HG03457 (cell line): ENCODE data around the gene TUFT1.
"Not testable (repeated sequence)": the region's sequence is repeated elsewhere in the genome, so short reads cannot be mapped to it uniquely, and the experiment has no call there.

Source experiments
- ATAC-seq: cut with Tn5 transposase; IDR thresholded peaks from one replicate; pipeline ENCODE4 v1.9.1; 2021; ENCODE audit warnings: moderate number of reproducible peaks; ENCODE audit not compliant: unreplicated experiment

The TUFT1 gene

GRCh38 chr1:151613282-151613780, 73.2 kb downstream of the TUFT1 start:
- ATAC-seq, result no peak

DNA sequence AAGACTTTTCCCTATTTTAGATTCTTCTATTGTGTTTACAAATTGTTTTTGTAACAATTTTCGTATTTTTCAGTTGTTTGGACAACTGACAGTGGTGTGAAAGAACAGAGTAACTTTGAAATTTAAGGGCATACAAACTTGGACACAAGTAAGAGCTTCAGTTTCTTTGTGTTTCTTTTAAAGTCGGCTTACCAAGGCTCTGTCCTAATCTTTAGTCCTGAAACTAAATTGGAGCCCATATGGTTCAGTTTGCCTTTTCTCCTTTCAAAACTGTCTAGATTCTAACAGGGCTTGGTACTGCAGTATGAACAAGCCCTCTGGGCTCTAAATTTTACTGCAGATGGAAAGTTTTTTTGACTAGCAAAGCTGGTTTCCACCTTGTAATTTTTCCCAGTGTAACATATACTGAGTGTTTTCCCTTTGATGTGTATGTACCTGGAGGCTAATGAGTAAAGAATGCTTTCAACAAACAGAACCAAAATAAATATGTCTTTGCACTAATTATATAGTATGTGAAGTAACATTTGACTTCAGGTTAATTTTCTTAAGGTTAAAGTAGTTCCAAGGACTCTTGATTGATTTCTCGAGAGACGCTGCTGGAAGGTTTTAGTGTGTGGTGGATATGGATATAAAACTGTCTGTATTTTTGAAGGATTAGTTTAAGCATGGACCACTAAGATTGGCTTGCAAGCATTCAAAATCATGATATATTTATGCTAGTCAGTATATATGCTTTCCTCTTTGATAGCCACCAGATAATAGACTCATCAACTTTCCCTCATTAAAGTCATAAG, 75.8 kb downstream of the TUFT1 start:
- no peak for ATAC-seq

DNA sequence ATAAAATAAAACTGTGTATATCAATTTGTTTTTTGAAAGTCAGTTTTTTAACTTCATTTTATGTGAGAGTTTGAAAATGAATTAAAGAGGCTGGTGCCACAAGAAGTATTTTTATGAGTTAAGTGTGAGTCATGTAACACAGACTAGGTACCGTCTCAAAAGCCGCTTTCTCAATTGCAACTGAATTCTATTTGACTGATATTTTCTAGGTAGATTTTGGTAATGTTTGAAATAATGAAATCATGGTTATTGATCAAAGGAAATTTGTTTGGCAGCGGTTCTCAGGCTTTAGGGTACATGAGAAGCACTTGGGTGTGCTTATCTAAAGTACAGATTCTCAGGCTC, 76.4 kb downstream of the TUFT1 start:
- no peak for ATAC-seq

GRCh38 chr1:151618003-151618402, 77.9 kb downstream of the TUFT1 start:
- no peak for ATAC-seq

DNA sequence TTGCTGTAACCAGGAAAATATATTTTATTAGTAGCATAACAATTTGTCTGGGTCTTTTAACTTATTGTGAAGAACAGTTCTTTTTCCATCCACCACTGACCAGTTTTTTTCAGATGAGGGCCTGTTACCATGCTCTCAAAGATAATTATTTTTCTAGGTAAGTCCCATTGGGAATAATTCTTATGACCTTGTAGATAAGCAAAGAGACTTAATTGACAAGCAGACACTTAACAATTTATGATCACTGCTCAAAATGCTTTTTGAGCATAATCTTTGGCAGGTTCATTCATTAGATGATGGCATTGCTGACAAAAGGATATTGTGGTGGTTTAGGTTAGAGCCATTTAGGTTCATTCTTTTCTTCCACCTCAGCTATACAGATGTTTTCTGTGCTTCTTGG, 78.4 kb downstream of the TUFT1 start:
- ATAC-seq, result no peak

GRCh38 chr1:151618996-151619395, 78.9 kb downstream of the TUFT1 start:
- not testable (repeated sequence) for ATAC-seq

DNA sequence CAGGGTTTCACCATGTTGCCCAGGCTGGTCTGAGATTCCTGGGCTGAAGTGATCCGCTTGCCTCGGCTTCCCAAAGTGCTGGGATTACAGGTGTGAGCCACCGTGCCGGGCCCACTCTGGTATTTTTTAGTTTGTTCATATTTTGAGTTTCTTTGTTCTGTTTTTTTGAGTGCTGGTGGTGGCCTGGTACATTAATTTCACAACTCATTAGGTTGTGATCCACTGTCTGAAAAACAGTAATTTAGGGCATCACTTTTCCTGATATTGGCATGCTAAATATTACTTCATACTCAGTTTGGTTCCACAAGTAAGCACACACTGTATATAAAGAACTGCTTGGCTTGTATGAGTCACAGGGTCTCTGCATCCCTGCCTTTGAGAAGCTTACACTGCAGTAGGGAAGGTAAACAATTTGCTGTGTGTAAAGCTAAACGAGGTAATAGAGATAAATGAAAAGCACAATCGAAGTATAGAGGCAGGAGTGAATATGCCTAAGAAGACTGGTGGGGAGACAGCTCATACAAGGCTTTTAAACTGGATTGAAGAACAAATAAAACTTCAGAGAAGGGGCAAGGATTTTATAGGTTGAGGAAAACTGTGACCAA, 79.5 kb downstream of the TUFT1 start:
- ATAC-seq, result no peak

- ATAC-seq, result no peak
These were observed 80.2 kb downstream of the TUFT1 start for GRCh38 chr1:151620286-151620685.

DNA sequence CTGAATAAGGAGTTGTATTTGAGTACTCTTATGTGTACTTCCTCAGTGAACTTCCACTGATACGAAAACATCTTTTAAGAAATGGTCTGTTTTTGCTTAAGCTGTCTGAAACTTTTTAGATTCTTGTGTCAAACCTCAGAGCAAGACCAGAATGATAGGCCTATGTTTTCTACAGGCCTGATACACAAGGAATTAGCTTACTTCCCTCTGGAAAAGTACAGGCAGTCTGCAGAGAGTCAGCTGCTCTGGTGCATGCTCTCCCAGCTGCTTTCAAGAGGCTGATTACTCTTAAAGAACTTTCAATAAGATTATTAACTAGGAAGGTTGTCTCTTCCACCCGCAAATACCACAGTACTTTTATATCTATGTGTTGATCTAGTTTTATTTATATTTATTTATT, 81.2 kb downstream of the TUFT1 start:
- no peak for ATAC-seq

DNA sequence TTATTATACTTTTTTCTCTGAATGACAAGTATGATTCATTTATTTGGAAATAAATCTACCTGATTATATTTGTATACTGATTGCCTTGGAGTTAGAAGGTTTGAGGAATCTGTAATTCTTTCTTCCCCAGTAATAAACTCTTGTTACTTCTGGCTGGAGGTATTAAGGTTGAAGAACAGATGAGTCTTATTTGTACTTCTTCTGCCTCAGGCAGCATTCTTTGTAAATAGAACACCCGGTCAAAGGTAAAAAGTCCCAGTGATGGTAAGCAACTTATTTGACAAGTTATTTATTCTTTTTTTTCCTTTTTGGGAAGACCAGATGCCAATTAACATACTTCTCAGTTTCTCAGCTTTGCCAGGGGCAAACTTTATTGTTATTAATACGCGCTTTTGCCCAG, 84.7 kb downstream of the TUFT1 start:
- ATAC-seq, result no peak

DNA sequence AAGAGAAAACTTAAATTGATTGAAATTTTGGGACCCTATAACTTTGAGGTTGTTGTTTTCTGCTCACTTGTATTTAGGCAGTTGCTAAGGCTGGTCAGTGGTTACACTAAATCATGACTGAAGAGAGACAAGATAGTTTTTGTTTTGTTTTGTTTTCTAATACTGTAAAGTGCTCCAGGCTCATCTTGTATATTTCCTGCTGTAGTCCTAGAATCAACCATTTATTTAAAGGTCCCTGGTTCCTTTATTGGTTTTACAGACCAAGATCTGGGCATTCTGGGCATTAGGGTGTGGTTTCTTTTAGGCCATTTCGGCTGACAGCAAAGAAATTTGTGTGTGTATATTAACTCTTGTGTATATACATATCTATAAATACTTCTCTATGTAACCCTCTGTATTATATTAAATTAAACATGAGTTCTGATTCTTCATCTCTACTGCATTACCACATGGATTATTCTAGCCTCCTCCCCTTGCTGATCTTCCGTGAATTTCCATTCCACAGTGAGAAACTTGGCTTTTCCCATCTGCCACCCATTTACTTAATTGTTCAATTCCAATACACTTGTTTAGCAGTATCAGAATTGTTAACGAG, 86.7 kb downstream of the TUFT1 start:
- ATAC-seq, result no peak

GRCh38 chr1:151629278-151629677, 89.2 kb downstream of the TUFT1 start:
- no peak for ATAC-seq
